Memory B cell (primary cell): ENCODE data around the gene MGAT5.

ENCODE experiments used
- ATAC-seq: fragments of 150-1000 bp; cut with Tn5 transposase; 2 replicates; pipeline ENCODE4 v1.10.0; 2021; ENCODE audit warnings: low read depth, mild to moderate bottlenecking, moderate library complexity
- DNase-seq, 2 donors: peaks; one replicate each; pipeline ENCODE4 v3.0.0; 2022; ENCODE audit warnings: low spot score in 2 of 2
- H3K27ac Mint-ChIP-seq: one replicate; pipeline ENCODE4 v1.8.0; 2022; ENCODE audit warnings: mild to moderate bottlenecking, moderate library complexity, mixed read lengths
- H3K27me3 Mint-ChIP-seq: one replicate; pipeline ENCODE4 v1.8.0; 2022; ENCODE audit warnings: mixed read lengths
- H3K36me3 Mint-ChIP-seq: one replicate; pipeline ENCODE4 v1.8.0; 2022; ENCODE audit warnings: mild to moderate bottlenecking, mixed read lengths
- H3K4me1 Mint-ChIP-seq: one replicate; pipeline ENCODE4 v1.8.0; 2022; ENCODE audit warnings: mixed read lengths
- H3K4me3 Mint-ChIP-seq: one replicate; pipeline ENCODE4 v1.8.0; 2022; ENCODE audit warnings: mild to moderate bottlenecking, moderate library complexity, mixed read lengths
- H3K9me3 Mint-ChIP-seq: one replicate; pipeline ENCODE4 v1.8.0; 2022; ENCODE audit warnings: mixed read lengths

Gene MGAT5

GRCh38 chr2:134413430-134413829 is 159.6 kb downstream of the MGAT5 start:
- DNase-seq (no peak), ATAC-seq (no peak)
- Mint-ChIP-seq H3K4me1 (peaks cover 26% of the 10 kb centered on the region), H3K27me3 (no peaks in the 10 kb centered on the region), H3K36me3 (peaks cover 18% of the 10 kb centered on the region), H3K27ac (no peak overlapping the region), H3K9me3 (no peaks in the 10 kb centered on the region), H3K4me3 (no peak overlapping the region)

GRCh38 chr2:134413912-134414311 is 160.0 kb downstream of the MGAT5 start:
- Mint-ChIP-seq H3K36me3 (peaks cover 19% of the 10 kb centered on the region), H3K4me1 (peaks cover 24% of the 10 kb centered on the region), H3K27ac (no peak overlapping the region), H3K4me3 (no peak overlapping the region), H3K27me3 (no peaks in the 10 kb centered on the region), H3K9me3 (no peaks in the 10 kb centered on the region)
- DNase-seq: no peak
- ATAC-seq: no peak

DNA sequence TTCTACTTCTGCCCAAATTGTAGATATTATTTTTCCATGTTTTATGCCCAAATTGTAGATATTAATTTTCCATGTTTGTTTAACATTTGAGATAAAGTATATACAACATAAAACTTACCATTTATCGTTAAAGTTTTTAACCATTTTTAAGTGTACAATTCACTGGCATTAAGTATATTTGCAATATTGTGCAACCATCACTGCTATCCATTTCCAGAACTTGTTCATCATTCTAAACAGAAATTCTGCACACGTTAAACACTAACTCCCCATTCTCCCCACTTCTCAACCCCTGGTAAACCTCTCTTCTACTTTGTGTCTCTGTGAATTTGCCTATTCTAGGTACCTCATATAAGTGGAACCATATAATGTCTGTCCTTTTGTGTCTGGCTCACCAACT is 162.1 kb downstream of the MGAT5 start:
- H3K9me3 Mint-ChIP-seq: no peaks in the 10 kb centered on the region
- ATAC-seq (no peak), DNase-seq (no peak)
- no peaks in the 10 kb centered on the region for H3K27me3 Mint-ChIP-seq
- no peak overlapping the region for H3K4me3 Mint-ChIP-seq
- H3K27ac Mint-ChIP-seq: no peak overlapping the region
- peaks cover 13% of the 10 kb centered on the region for H3K4me1 Mint-ChIP-seq
- peaks cover 19% of the 10 kb centered on the region for H3K36me3 Mint-ChIP-seq

- Mint-ChIP-seq H3K9me3 (no peaks in the 10 kb centered on the region), H3K27me3 (no peaks in the 10 kb centered on the region), H3K27ac (no peak overlapping the region), H3K36me3 (peaks cover 19% of the 10 kb centered on the region), H3K4me3 (no peak overlapping the region), H3K4me1 (peaks cover 7% of the 10 kb centered on the region)
- DNase-seq (no peak), ATAC-seq (no peak)
These were observed 162.8 kb downstream of the MGAT5 start for GRCh38 chr2:134416637-134417036.

GRCh38 chr2:134417968-134418582 is 164.2 kb downstream of the MGAT5 start:
- Mint-ChIP-seq H3K9me3 (no peaks in the 10 kb centered on the region), H3K27me3 (no peaks in the 10 kb centered on the region), H3K27ac (peak overlapping the region; percentile 17), H3K36me3 (peaks cover 19% of the 10 kb centered on the region), H3K4me1 (no peaks in the 10 kb centered on the region), H3K4me3 (no peak overlapping the region)
- DNase-seq (no peak), ATAC-seq (no peak)

GRCh38 chr2:134420259-134420658 is 166.4 kb downstream of the MGAT5 start:
- Mint-ChIP-seq H3K27me3 (no peaks in the 10 kb centered on the region), H3K27ac (no peak overlapping the region), H3K9me3 (no peaks in the 10 kb centered on the region), H3K36me3 (peaks cover 24% of the 10 kb centered on the region), H3K4me1 (no peaks in the 10 kb centered on the region), H3K4me3 (no peak overlapping the region)
- DNase-seq (no peak), ATAC-seq (no peak)

DNA sequence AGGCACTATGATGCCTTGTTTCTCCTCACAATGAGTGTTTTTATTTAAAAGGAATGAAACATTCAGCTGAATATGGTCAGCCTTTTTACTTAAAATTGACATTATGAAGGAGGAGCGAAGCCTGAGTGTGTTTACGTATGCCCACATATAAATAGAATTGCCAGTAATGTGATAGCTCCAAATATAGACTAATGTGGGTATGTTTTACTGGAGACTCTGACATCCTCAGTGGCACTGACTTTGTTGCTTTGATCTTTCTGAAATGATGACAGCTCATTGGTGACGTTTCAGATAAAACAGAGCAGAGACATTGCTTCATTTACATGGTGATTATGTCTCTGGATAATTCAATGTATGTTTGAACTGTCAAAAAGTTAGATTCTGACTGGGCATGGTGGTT is 167.0 kb downstream of the MGAT5 start:
- H3K4me3 Mint-ChIP-seq: no peak overlapping the region
- no peaks in the 10 kb centered on the region for H3K9me3 Mint-ChIP-seq
- no peaks in the 10 kb centered on the region for H3K27me3 Mint-ChIP-seq
- DNase-seq (no peak), ATAC-seq (no peak)
- H3K27ac Mint-ChIP-seq: no peak overlapping the region
- H3K4me1 Mint-ChIP-seq: peaks cover under 1% of the 10 kb centered on the region
- H3K36me3 Mint-ChIP-seq: peaks cover 22% of the 10 kb centered on the region

- H3K9me3 Mint-ChIP-seq: no peaks in the 10 kb centered on the region
- peaks cover 3% of the 10 kb centered on the region for H3K4me1 Mint-ChIP-seq
- H3K27ac Mint-ChIP-seq: no peak overlapping the region
- peaks cover 23% of the 10 kb centered on the region for H3K36me3 Mint-ChIP-seq
- no peak for ATAC-seq
- no peaks in the 10 kb centered on the region for H3K27me3 Mint-ChIP-seq
- DNase-seq: no peak
- no peak overlapping the region for H3K4me3 Mint-ChIP-seq
These were observed 167.9 kb downstream of the MGAT5 start for GRCh38 chr2:134421556-134422328.

DNA sequence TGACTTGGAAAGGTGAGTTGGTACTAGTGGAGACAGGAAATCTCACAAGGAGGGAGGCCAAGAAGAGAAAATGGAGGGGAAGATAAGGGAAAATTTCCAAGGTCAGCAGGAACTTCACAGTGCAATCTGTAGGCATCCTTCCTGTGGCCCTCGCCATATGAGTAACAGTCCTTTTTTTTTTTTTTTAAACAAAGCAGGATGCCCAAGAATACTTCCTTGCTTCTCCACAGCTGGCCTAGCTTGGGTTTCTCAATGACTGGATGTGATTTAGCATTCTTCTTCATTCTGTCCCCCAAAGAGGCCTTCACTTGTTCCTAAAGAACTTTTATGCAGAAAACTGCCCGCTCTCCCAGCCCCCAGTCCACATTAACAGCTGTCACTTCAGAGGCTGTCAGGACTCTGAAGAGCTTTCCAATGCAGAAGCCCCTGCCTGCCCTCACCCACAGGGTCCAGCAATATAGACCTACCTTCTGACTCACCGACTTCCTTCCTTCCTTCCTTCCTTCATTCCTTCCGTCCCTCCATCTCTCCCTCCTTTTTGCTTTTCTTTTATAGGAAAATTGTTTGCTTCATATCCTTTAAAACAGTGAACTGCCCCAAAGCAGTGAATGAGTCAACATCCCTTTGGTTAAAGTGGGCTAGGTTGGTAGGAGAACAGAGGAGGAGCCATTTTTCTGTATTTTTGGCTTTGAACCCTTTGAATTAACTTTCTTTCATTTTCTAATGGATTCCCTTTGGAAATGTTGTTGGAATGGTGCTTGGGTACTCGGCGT is 172.0 kb downstream of the MGAT5 start:
- Mint-ChIP-seq H3K4me1 (peaks cover 3% of the 10 kb centered on the region), H3K27me3 (no peaks in the 10 kb centered on the region), H3K9me3 (no peaks in the 10 kb centered on the region), H3K27ac (peak overlapping the region; percentile 62), H3K36me3 (peaks cover 34% of the 10 kb centered on the region), H3K4me3 (no peak overlapping the region)
- no peak for ATAC-seq
- DNase-seq: no peak

- H3K27ac Mint-ChIP-seq: peak overlapping the region; percentile 62
- H3K27me3 Mint-ChIP-seq: no peaks in the 10 kb centered on the region
- H3K9me3 Mint-ChIP-seq: no peaks in the 10 kb centered on the region
- H3K4me1 Mint-ChIP-seq: peaks cover 3% of the 10 kb centered on the region
- H3K4me3 Mint-ChIP-seq: no peak overlapping the region
- no peak for ATAC-seq
- DNase-seq: no peak
- peaks cover 35% of the 10 kb centered on the region for H3K36me3 Mint-ChIP-seq
These were observed 172.8 kb downstream of the MGAT5 start for GRCh38 chr2:134426721-134427120.

- Mint-ChIP-seq H3K27me3 (no peaks in the 10 kb centered on the region), H3K36me3 (peaks cover 45% of the 10 kb centered on the region), H3K9me3 (no peaks in the 10 kb centered on the region), H3K27ac (no peak overlapping the region), H3K4me1 (peaks cover 3% of the 10 kb centered on the region), H3K4me3 (no peak overlapping the region)
- no peak for DNase-seq
- ATAC-seq: no peak
These were observed 176.0 kb downstream of the MGAT5 start for GRCh38 chr2:134429886-134430285.

GRCh38 chr2:134431838-134432434 is 178.1 kb downstream of the MGAT5 start:
- peak overlapping the region; percentile 45 for H3K27ac Mint-ChIP-seq
- H3K4me3 Mint-ChIP-seq: no peak overlapping the region
- H3K27me3 Mint-ChIP-seq: no peaks in the 10 kb centered on the region
- ATAC-seq (no peak), DNase-seq (no peak)
- no peaks in the 10 kb centered on the region for H3K4me1 Mint-ChIP-seq
- H3K9me3 Mint-ChIP-seq: no peaks in the 10 kb centered on the region
- peaks cover 44% of the 10 kb centered on the region for H3K36me3 Mint-ChIP-seq

DNA sequence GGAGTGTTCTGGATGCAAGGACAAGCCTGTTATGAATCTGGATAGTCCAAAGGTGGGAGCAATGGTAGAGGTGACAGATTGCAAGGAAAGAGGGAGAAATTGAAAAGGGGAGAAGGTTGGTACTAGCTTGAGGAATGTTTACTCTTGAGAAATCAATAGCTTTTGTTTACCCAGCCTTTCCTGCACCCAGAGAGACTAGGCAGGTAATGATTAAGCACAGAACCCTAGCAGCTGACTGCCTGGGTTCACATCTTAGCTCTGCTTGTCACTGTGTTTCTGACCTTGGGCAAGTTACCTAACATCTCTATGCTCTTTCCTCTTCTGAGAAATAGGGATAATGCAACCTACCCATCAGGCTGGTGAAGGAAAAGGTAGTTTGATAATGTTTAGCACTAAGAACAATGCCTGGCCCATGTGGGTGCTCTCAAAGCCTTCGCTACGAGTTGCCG is 178.6 kb downstream of the MGAT5 start:
- Mint-ChIP-seq H3K27ac (peak overlapping the region; percentile 45), H3K27me3 (no peaks in the 10 kb centered on the region), H3K4me3 (no peak overlapping the region), H3K9me3 (no peaks in the 10 kb centered on the region), H3K36me3 (peaks cover 40% of the 10 kb centered on the region), H3K4me1 (no peaks in the 10 kb centered on the region)
- ATAC-seq (no peak), DNase-seq (no peak)

DNA sequence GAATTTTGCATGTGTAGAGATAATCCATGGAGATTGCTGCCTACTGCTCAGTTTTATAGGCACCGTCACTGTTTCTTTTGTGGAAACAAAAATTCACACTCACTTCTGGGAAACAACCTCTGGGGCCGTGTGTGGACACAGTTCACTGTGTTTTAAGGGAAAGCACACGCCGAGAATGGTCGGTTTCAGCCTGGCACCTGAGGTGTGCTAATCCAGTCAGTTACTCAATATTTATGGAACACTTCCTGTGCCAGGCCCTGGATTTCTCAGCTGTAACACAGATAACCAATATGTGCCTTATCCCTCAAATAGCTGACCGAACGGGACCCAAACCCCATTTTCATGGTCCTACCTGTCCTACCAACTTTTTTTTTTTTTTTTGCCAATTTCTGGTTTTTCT is 179.6 kb downstream of the MGAT5 start:
- H3K4me3 Mint-ChIP-seq: no peak overlapping the region
- H3K36me3 Mint-ChIP-seq: peaks cover 40% of the 10 kb centered on the region
- no peaks in the 10 kb centered on the region for H3K4me1 Mint-ChIP-seq
- H3K27me3 Mint-ChIP-seq: no peaks in the 10 kb centered on the region
- ATAC-seq (no peak), DNase-seq (no peak)
- no peaks in the 10 kb centered on the region for H3K9me3 Mint-ChIP-seq
- H3K27ac Mint-ChIP-seq: peak overlapping the region; percentile 83
